Transverse colon (tissue), 4 donors: ENCODE measurements around the gene PRDX2. TPM values are rescaled to one million over a fixed set of nuclear protein-coding genes. Genes with fewer than 3 reads are reported as not detected.

Experiments used
- DNase-seq: peaks from one replicate; pipeline ENCODE4 v3.0.0-alpha.2; 2019
- H3K27ac ChIP-seq, 4 donors: fragments of 200-600 bp; sonication (generic); 2 replicates each; pipeline ENCODE4 v1.5.1; 2016 to 2018; ENCODE audit warnings: inconsistent platforms in 4 of 4
- H3K27me3 ChIP-seq: fragments of 200-600 bp; sonication (generic); 2 replicates; pipeline ENCODE4 v1.5.1; 2017; ENCODE audit warnings: inconsistent platforms
- H3K36me3 ChIP-seq, 4 donors: fragments of 200-600 bp; sonication (generic); 2 replicates each; pipeline ENCODE4 v1.5.1; 2017 to 2019; ENCODE audit warnings: inconsistent platforms in 4 of 4
- H3K4me1 ChIP-seq, 4 donors: fragments of 200-600 bp; sonication (generic); 2 replicates each; pipeline ENCODE4 v1.5.1; 2017 to 2020; ENCODE audit warnings: inconsistent platforms in 4 of 4
- H3K4me3 ChIP-seq, 4 donors: fragments of 200-600 bp; sonication (generic); 1 replicate in 1 of 4; 2 replicates in 3 of 4; pipeline versions ENCODE4 v1.5.1 to v1.6.1; 2017 to 2019; ENCODE audit warnings: inconsistent platforms in 4 of 4
- H3K9me3 ChIP-seq, 2 donors: fragments of 200-600 bp; sonication (generic); 2 replicates each; pipeline ENCODE4 v1.5.1; 2017 to 2019; ENCODE audit warnings: inconsistent platforms in 2 of 2
- EP300 ChIP-seq: sonication (generic); formaldehyde crosslinking; IDR thresholded peaks from one replicate; pipeline ENCODE4 v1.6.1; 2017; ENCODE audit warnings: antibody characterized with exemption, low read depth
- POLR2A ChIP-seq: fragments of 450-650 bp; IDR thresholded peaks from one replicate; pipeline ENCODE4 v1.6.1; 2016; ENCODE audit warnings: antibody characterized with exemption, mild to moderate bottlenecking, moderate library complexity
- POLR2AphosphoS5 ChIP-seq, 3 donors: sonication (generic); formaldehyde crosslinking; IDR thresholded peaks; one replicate each; pipeline ENCODE4 v1.6.1; 2016; ENCODE audit warnings: antibody characterized with exemption in 3 of 3
- WGBS, 2 donors: methylation state at CpG; one replicate each; pipeline ENCODE4 v1.1.5; 2018; ENCODE audit warnings: low coverage in 1 of 2; 5-methylcytosine and 5-hydroxymethylcytosine counted together
- in situ Hi-C, 4 donors: fragments of 200-750 bp; cut with MboI; loops; one replicate each; pipeline versions ENCODE4 v1.15.0 to v1.15.1; 2017; ENCODE audit warnings: low sequenced_read_pairs in 3 of 4, low pct_ligation_motif_present in 1 of 4, low pct_unique_long_range_greater_than_20kb in 1 of 4
- intact Hi-C: fragments of 100-400 bp; cut with DNase I; formaldehyde crosslinking; loops from one replicate; pipeline ENCODE4 v1.15.1; 2023; ENCODE audit warnings: low total_unique reads
- small RNA-seq, 4 donors: library from RNA; depleted of rRNA; stranded (forward); fragments of <200 nt; gene quantifications; one replicate each; pipeline ENCODE3, GENCODE V24; 2016
- total RNA-seq, 4 donors: library from RNA; depleted of rRNA; stranded (reverse); fragments of >200 nt; gene quantifications; one replicate each; pipeline ENCODE4 v1.1.0, GENCODE V29; 2016
- TF ChIP-seq, protein P1 (sequence below), 5 experiments: fragments of 200-600 bp in 3 of 5; fragments of 450-650 bp in 2 of 5; sonication (generic) in 3 of 5; IDR thresholded peaks; 1 replicate in 2 of 5; 2 replicates in 3 of 5; pipeline ENCODE4 v1.5.1; 2016 to 2017; ENCODE audit warnings: antibody characterized with exemption in 5 of 5, inconsistent platforms in 3 of 5, mild to moderate bottlenecking in 2 of 5, moderate library complexity in 1 of 5

The PRDX2 gene
- total RNA-seq, 4 donors from 2014 or later = 172 to 357 (median 198) TPM

GRCh38 chr19:12749938-12750521 lies 51.6 kb downstream of the PRDX2 start:
- peaks cover 19% of the 10 kb centered on the region for H3K27me3 ChIP-seq
- H3K27ac ChIP-seq = peak overlapping the region; percentile 50 to 57 (median 55)
- no peak overlapping the region for H3K4me3 ChIP-seq
- no peaks in the 10 kb centered on the region for H3K9me3 ChIP-seq
- DNase-seq = peak; percentile 69
- in situ Hi-C loops (loop anchor here in 1 of 4 donors (10.0 kb wide), 1 partner anchor 95 kb away; no protein-coding TSS in a partner anchor), intact Hi-C loops (no loop called here)
- H3K4me1 ChIP-seq = peaks cover 0 to 5% (median 0%) of the 10 kb centered on the region in 4 donors
- peak; percentile 93 for TF ChIP-seq EP300
- TF ChIP-seq POLR2AphosphoS5 (IDR thresholded peaks at IDR 0.05) = peak; percentile 40 to 78 (median 76)
- TF ChIP-seq, protein P1, sequence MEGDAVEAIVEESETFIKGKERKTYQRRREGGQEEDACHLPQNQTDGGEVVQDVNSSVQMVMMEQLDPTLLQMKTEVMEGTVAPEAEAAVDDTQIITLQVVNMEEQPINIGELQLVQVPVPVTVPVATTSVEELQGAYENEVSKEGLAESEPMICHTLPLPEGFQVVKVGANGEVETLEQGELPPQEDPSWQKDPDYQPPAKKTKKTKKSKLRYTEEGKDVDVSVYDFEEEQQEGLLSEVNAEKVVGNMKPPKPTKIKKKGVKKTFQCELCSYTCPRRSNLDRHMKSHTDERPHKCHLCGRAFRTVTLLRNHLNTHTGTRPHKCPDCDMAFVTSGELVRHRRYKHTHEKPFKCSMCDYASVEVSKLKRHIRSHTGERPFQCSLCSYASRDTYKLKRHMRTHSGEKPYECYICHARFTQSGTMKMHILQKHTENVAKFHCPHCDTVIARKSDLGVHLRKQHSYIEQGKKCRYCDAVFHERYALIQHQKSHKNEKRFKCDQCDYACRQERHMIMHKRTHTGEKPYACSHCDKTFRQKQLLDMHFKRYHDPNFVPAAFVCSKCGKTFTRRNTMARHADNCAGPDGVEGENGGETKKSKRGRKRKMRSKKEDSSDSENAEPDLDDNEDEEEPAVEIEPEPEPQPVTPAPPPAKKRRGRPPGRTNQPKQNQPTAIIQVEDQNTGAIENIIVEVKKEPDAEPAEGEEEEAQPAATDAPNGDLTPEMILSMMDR (IDR thresholded peaks at IDR 0.05) = no peak
- peak; percentile 36 for TF ChIP-seq POLR2A
- H3K36me3 ChIP-seq = peaks cover 0 to 21% (median 11%) of the 10 kb centered on the region in 4 donors
- 22% methylated on average over 23 of the region's 24 CpGs; no CpG with 5 or more reads in 1 of the 2 donors for WGBS, 2 donors

GRCh38 chr19:12748489-12748888 lies 53.1 kb downstream of the PRDX2 start:
- peak overlapping the region; percentile 50 to 57 (median 52) for H3K27ac ChIP-seq
- TF ChIP-seq POLR2AphosphoS5 (IDR thresholded peaks at IDR 0.05) = no peak
- no peak for TF ChIP-seq POLR2A
- TF ChIP-seq EP300 = no peak
- TF ChIP-seq, protein P1 (IDR thresholded peaks at IDR 0.05) = no peak
- in situ Hi-C loops = no loop called here

More at GRCh38 chr19:12748489-12748888, 53.1 kb downstream of the PRDX2 start:
- Histone ChIP-seq H3K36me3 (peaks cover 0 to 22% (median 12%) of the 10 kb centered on the region in 4 donors), H3K4me1 (peaks cover 0 to 5% (median 0%) of the 10 kb centered on the region in 4 donors), H3K27me3 (peaks cover 19% of the 10 kb centered on the region), H3K9me3 (no peaks in the 10 kb centered on the region), H3K4me3 (no peak overlapping the region)
- 100% methylated on average over 2 of the region's 6 CpGs; no CpG with 5 or more reads in 1 of the 2 donors for WGBS, 2 donors
- intact Hi-C loops = no loop called here
- no peak for DNase-seq

Small RNA genes lying within 50 kb of the gene (small RNA-seq; reads per million reads assigned to genes)
- 0 to 0.14 (median 0) reads per million in 4 donors for gene MIR5684

Other genes starting within 250 kb of the PRDX2 start
- 10 to 100 TPM in 2 of 4 donors, 1 to 10 TPM in 2; 6.7 to 54.9 (median 10.8) TPM for gene ZNF490, start 191.0 kb downstream of the PRDX2 start, total RNA-seq
- 10 to 100 TPM; 17.5 to 83.0 (median 24.9) TPM for gene ZNF791, start 190.9 kb downstream of the PRDX2 start, total RNA-seq
- gene MAN2B1, start 135.1 kb downstream of the PRDX2 start, total RNA-seq = 100 to 1,000 TPM in 1 of 4 donors, 10 to 100 TPM in 3; 52.4 to 272 (median 70.1) TPM
- 10 to 100 TPM in 1 of 4 donors, 1 to 10 TPM in 2, not detected in 1; 7.6 to 36.3 (median 9.4) TPM for gene WDR83, start 135.0 kb downstream of the PRDX2 start, total RNA-seq
- 100 to 1,000 TPM; 117 to 139 (median 128) TPM for gene DHPS, start 119.9 kb downstream of the PRDX2 start, total RNA-seq
- not detected for gene GNG14, start 113.8 kb downstream of the PRDX2 start, total RNA-seq
- 1 to 10 TPM; 3.2 to 8.1 (median 4.9) TPM for gene FBXW9, start 105.2 kb downstream of the PRDX2 start, total RNA-seq
- 100 to 1,000 TPM in 1 of 4 donors, 10 to 100 TPM in 3; 39.2 to 128 (median 62.7) TPM for gene TNPO2, start 77.9 kb downstream of the PRDX2 start, total RNA-seq
- 100 to 1,000 TPM; 295 to 760 (median 327) TPM for gene TRIR, start 67.1 kb downstream of the PRDX2 start, total RNA-seq
- 10 to 100 TPM; 18.3 to 75.2 (median 43.6) TPM for gene GET3, start 64.3 kb downstream of the PRDX2 start, total RNA-seq
- gene BEST2, start 50.0 kb downstream of the PRDX2 start, total RNA-seq = 100 to 1,000 TPM; 121 to 325 (median 141) TPM
- 100 to 1,000 TPM; 138 to 387 (median 215) TPM for gene HOOK2, start 26.2 kb downstream of the PRDX2 start, total RNA-seq
- 100 to 1,000 TPM; 386 to 857 (median 664) TPM for gene JUNB, start 10.3 kb downstream of the PRDX2 start, total RNA-seq
- 1 to 10 TPM in 1 of 4 donors, not detected in 3; 1.6 TPM for gene THSD8, start 269 bp upstream of the PRDX2 start, total RNA-seq
- 10 to 100 TPM in 1 of 4 donors, 1 to 10 TPM in 2, not detected in 1; 2.7 to 17.5 (median 4.0) TPM for gene RNASEH2A, start 4.8 kb upstream of the PRDX2 start, total RNA-seq
- gene RTBDN, start 32.8 kb upstream of the PRDX2 start, total RNA-seq = not detected
- gene MAST1, start 36.7 kb upstream of the PRDX2 start, total RNA-seq = 1 to 10 TPM in 1 of 4 donors, under 1 TPM in 2, not detected in 1; 0.64 to 2.4 (median 0.82) TPM
- gene DNASE2, start 79.6 kb upstream of the PRDX2 start, total RNA-seq = 10 to 100 TPM; 24.6 to 34.4 (median 34.4) TPM
- gene KLF1, start 85.4 kb upstream of the PRDX2 start, total RNA-seq = under 1 TPM in 1 of 4 donors, not detected in 3; 0.32 TPM
- gene GCDH, start 89.4 kb upstream of the PRDX2 start, total RNA-seq = 10 to 100 TPM in 3 of 4 donors, 1 to 10 TPM in 1; 1.9 to 43.4 (median 33.2) TPM
- gene SYCE2, start 117.5 kb upstream of the PRDX2 start, total RNA-seq = under 1 TPM in 1 of 4 donors, not detected in 3; 0.68 TPM
- gene FARSA, start 131.9 kb upstream of the PRDX2 start, total RNA-seq = 10 to 100 TPM; 18.0 to 40.8 (median 32.6) TPM
- gene CALR, start 136.8 kb upstream of the PRDX2 start, total RNA-seq = 100 to 1,000 TPM; 181 to 444 (median 317) TPM
- 10 to 100 TPM; 57.9 to 87.9 (median 75.9) TPM for gene RAD23A, start 144.1 kb upstream of the PRDX2 start, total RNA-seq
- gene GADD45GIP1, start 155.4 kb upstream of the PRDX2 start, total RNA-seq = 10 to 100 TPM; 28.6 to 55.0 (median 33.6) TPM
- under 1 TPM in 2 of 4 donors, not detected in 2; 0.27 to 0.32 TPM for gene DAND5, start 167.8 kb upstream of the PRDX2 start, total RNA-seq
- 10 to 100 TPM; 25.4 to 53.1 (median 29.3) TPM for gene NFIX, start 193.7 kb upstream of the PRDX2 start, total RNA-seq